ENCODE measurements around the gene LRRC8C.

LRRC8C gene

DNA sequence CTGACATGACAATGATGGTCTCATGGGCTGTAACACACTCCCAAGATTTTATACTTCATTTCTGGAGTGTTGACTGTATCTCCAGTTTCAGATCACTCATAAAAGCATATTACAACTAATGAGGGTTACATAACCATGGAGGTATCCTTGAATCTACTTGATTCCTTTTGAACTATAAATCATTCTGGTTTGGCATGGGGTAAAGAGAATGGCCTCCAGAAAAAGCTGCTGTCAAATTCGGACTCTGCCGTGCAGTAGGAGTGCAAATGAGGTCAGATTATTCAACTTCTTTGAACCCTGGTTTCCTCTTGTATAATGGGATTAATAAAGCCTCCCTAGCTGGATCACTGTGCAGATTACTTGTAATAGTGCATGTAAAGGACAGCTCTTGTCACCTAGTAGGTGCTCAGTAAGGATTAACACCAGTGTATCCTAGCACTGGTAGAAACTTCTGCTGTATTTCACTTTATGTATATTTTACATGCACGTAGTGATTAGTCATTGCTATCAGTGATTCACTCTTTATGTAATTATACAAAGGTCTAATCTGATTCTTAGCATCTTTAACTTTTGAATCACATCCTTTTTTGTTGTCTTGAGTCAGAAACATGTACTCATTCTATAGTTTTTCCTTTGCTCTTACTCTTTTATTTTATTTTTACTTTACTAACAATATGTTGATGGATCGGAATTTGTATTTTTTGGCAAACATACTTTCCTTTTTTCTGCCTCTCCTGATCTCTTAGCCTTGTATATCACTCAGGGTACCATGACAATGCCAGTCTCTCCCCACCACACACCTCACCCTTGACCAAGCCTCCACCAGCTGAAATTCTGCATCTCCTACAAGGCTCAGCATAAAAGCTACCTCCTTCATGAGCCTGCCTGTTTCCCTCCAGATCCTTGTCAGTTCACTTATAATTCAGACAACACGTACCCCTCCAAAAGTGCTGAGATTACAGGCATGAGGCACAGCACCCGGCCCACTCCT is 3.2 kb downstream of the LRRC8C start:
- no peak overlapping the region for H3K18ac ChIP-seq (ENCODE audit: low read length)
- H2BK120ac ChIP-seq (ENCODE audit: low read depth, low read length), result no peak overlapping the region
- H3K4ac ChIP-seq (ENCODE audit: low read length), result no peak overlapping the region
- H3K4me1 ChIP-seq (ENCODE audit: control insufficient read depth in 2 of 2, insufficient read depth in 1 of 2, low read depth in 1 of 2, low read length in 2 of 2), result peaks cover 8% of the 10 kb centered on the region in 2 donors
- H4K8ac ChIP-seq (ENCODE audit: low read depth, low read length), result no peak overlapping the region
- H3K4me3 ChIP-seq (ENCODE audit: low read length in 2 of 2), result no peak overlapping the region
- no peak overlapping the region for H3K9ac ChIP-seq (ENCODE audit: low read depth, low read length, poor library complexity)
- H2AFZ ChIP-seq (ENCODE audit: low read length), result no peak overlapping the region
- no peak overlapping the region for H3K4me2 ChIP-seq (ENCODE audit: insufficient read depth, low read length, poor library complexity, severe bottlenecking)
- no peaks in the 10 kb centered on the region for H3K9me3 ChIP-seq (replicated peaks in 1 of 2; ENCODE audit: control insufficient read depth in 2 of 2, insufficient read depth in 1 of 2, low read depth in 1 of 2, low read length in 2 of 2)
- no peak overlapping the region for H3K27ac ChIP-seq (replicated peaks; ENCODE audit: low read length)
- no peak overlapping the region for H2BK5ac ChIP-seq (ENCODE audit: low read length)
- H4K91ac ChIP-seq (ENCODE audit: low read depth, low read length, poor library complexity), result no peak overlapping the region
- no peak overlapping the region for H2AK5ac ChIP-seq (ENCODE audit: low read depth, low read length)
- H3K14ac ChIP-seq (ENCODE audit: low read length), result no peak overlapping the region
- H2BK15ac ChIP-seq (ENCODE audit: low read length), result no peak overlapping the region
- no peak for DNase-seq (ENCODE audit: low spot score)
- H2BK12ac ChIP-seq (ENCODE audit: low read length), result no peak overlapping the region
- no peaks in the 10 kb centered on the region for H3K79me1 ChIP-seq (ENCODE audit: low read depth, low read length)
- H3K27me3 ChIP-seq (ENCODE audit: control insufficient read depth in 3 of 3, insufficient read depth in 3 of 3, low read depth in 1 of 3, low read length in 3 of 3), result peaks cover 0 to 22% (median 8%) of the 10 kb centered on the region in 3 experiments
- WGBS, 2 donors (ENCODE audit: extremely low coverage in 2 of 2, insufficient read length in 2 of 2, insufficient replicate concordance in 1 of 2), result no CpG with 5 or more reads among the region's 6 CpGs
- no peak overlapping the region for H3K23ac ChIP-seq (ENCODE audit: low read depth, low read length, poor library complexity)
- no peaks in the 10 kb centered on the region for H3K36me3 ChIP-seq (replicated peaks in 1 of 2; ENCODE audit: control insufficient read depth in 2 of 2, insufficient read depth in 2 of 2, low read length in 2 of 2)

DNA sequence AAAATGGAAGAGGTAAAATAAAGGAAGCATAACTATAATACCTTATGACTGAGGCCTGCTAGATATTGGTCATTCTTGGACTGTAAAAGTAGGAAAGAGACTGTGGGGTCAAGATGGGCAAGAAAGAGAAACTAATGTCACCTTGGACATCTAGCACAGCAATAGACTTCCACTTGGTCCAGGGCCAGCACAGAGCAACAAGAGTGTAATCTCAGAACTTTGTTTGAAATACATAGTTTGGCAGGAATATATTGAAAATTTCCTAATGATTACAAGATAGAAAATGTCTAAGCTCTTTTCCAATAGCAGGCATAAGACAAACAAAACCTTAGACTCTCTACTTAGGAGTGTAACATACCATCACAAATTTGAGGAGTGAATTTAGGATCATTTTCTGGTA is 4.6 kb downstream of the LRRC8C start:
- no peak overlapping the region for H3K14ac ChIP-seq (ENCODE audit: low read length)
- no peak overlapping the region for H3K4ac ChIP-seq (ENCODE audit: low read length)
- H2BK5ac ChIP-seq (ENCODE audit: low read length), result no peak overlapping the region
- no peak overlapping the region for H3K4me3 ChIP-seq (ENCODE audit: low read length in 2 of 2)
- no peak overlapping the region for H2AFZ ChIP-seq (ENCODE audit: low read length)
- no peak overlapping the region for H2BK120ac ChIP-seq (ENCODE audit: low read depth, low read length)
- H2AK5ac ChIP-seq (ENCODE audit: low read depth, low read length), result no peak overlapping the region
- H2BK12ac ChIP-seq (ENCODE audit: low read length), result no peak overlapping the region
- peaks cover 3 to 4% of the 10 kb centered on the region in 2 donors for H3K4me1 ChIP-seq (ENCODE audit: control insufficient read depth in 2 of 2, insufficient read depth in 1 of 2, low read depth in 1 of 2, low read length in 2 of 2)
- H4K8ac ChIP-seq (ENCODE audit: low read depth, low read length), result no peak overlapping the region
- no peaks in the 10 kb centered on the region for H3K9me3 ChIP-seq (replicated peaks in 1 of 2; ENCODE audit: control insufficient read depth in 2 of 2, insufficient read depth in 1 of 2, low read depth in 1 of 2, low read length in 2 of 2)
- no peaks in the 10 kb centered on the region for H3K79me1 ChIP-seq (ENCODE audit: low read depth, low read length)
- no peak overlapping the region for H3K9ac ChIP-seq (ENCODE audit: low read depth, low read length, poor library complexity)
- no peak overlapping the region for H3K23ac ChIP-seq (ENCODE audit: low read depth, low read length, poor library complexity)
- H3K27ac ChIP-seq (replicated peaks; ENCODE audit: low read length), result no peak overlapping the region
- no peak overlapping the region for H3K18ac ChIP-seq (ENCODE audit: low read length)
- H3K27me3 ChIP-seq (ENCODE audit: control insufficient read depth in 3 of 3, insufficient read depth in 3 of 3, low read depth in 1 of 3, low read length in 3 of 3), result peaks cover 0 to 10% (median 8%) of the 10 kb centered on the region in 3 experiments
- no peaks in the 10 kb centered on the region for H3K36me3 ChIP-seq (replicated peaks in 1 of 2; ENCODE audit: control insufficient read depth in 2 of 2, insufficient read depth in 2 of 2, low read length in 2 of 2)
- no peak overlapping the region for H4K91ac ChIP-seq (ENCODE audit: low read depth, low read length, poor library complexity)
- no peak overlapping the region for H2BK15ac ChIP-seq (ENCODE audit: low read length)
- DNase-seq (ENCODE audit: low spot score), result no peak
- H3K4me2 ChIP-seq (ENCODE audit: insufficient read depth, low read length, poor library complexity, severe bottlenecking), result no peak overlapping the region

DNA sequence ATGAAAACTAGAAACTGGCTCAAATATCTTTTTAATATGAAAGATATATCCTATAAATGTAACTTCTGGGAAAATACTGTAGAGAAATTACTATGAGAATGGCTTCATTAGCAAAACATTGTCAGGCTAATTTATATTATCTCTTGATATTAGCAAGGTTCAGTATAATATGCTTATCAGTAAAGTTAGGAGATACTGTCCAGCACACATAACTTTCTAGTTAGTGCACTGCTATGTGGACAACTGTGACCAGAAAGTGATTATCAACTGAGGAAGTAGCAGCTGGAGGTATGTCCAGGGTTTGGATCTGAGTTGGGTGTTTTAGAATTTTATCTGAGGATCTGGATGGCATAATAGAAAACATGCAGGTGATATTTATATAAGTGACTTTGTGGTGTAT is 7.5 kb downstream of the LRRC8C start:
- Histone ChIP-seq H2BK12ac (ENCODE audit: low read length) (no peak overlapping the region), H2BK15ac (ENCODE audit: low read length) (no peak overlapping the region), H3K4ac (ENCODE audit: low read length) (no peak overlapping the region), H2BK5ac (ENCODE audit: low read length) (no peak overlapping the region), H2BK120ac (ENCODE audit: low read depth, low read length) (no peak overlapping the region), H3K27me3 (ENCODE audit: control insufficient read depth in 3 of 3, insufficient read depth in 3 of 3, low read depth in 1 of 3, low read length in 3 of 3) (no peaks in the 10 kb centered on the region), H3K36me3 (replicated peaks in 1 of 2; ENCODE audit: control insufficient read depth in 2 of 2, insufficient read depth in 2 of 2, low read length in 2 of 2) (no peaks in the 10 kb centered on the region), H3K9me3 (replicated peaks in 1 of 2; ENCODE audit: control insufficient read depth in 2 of 2, insufficient read depth in 1 of 2, low read depth in 1 of 2, low read length in 2 of 2) (no peaks in the 10 kb centered on the region), H3K4me3 (ENCODE audit: low read length in 2 of 2) (no peak overlapping the region), H3K27ac (replicated peaks; ENCODE audit: low read length) (no peak overlapping the region), H4K91ac (ENCODE audit: low read depth, low read length, poor library complexity) (no peak overlapping the region), H3K4me2 (ENCODE audit: insufficient read depth, low read length, poor library complexity, severe bottlenecking) (no peak overlapping the region), H3K18ac (ENCODE audit: low read length) (no peak overlapping the region), H3K9ac (ENCODE audit: low read depth, low read length, poor library complexity) (no peak overlapping the region), H3K79me1 (ENCODE audit: low read depth, low read length) (peaks cover 3% of the 10 kb centered on the region), H3K14ac (ENCODE audit: low read length) (no peak overlapping the region), H2AFZ (ENCODE audit: low read length) (no peak overlapping the region), H4K8ac (ENCODE audit: low read depth, low read length) (no peak overlapping the region), H2AK5ac (ENCODE audit: low read depth, low read length) (no peak overlapping the region), H3K23ac (ENCODE audit: low read depth, low read length, poor library complexity) (no peak overlapping the region), H3K4me1 (ENCODE audit: control insufficient read depth in 2 of 2, insufficient read depth in 1 of 2, low read depth in 1 of 2, low read length in 2 of 2) (no peaks in the 10 kb centered on the region)
- DNase-seq (ENCODE audit: low spot score), result no peak

DNA sequence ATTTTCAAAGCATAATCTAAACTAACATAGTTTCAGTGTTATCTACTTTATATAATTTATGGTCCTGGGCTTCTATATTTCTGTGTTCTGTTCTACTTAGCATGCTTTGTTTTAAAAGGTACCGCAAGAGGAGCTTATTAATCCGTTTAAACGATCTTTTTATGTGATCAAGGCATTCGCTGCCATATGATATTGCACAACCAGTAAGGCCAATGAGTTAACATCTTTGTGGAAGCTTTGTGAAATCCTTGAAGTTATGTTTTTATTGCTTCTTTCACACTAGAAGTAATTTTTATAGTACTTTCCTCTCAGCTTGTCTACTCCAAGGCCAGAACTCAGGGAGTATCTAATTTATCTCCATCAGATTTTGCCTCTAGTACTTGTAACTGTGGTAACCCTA is 8.9 kb downstream of the LRRC8C start:
- Histone ChIP-seq H3K79me1 (ENCODE audit: low read depth, low read length) (peaks cover 3% of the 10 kb centered on the region), H3K18ac (ENCODE audit: low read length) (no peak overlapping the region), H2AK5ac (ENCODE audit: low read depth, low read length) (no peak overlapping the region), H2BK5ac (ENCODE audit: low read length) (no peak overlapping the region), H4K91ac (ENCODE audit: low read depth, low read length, poor library complexity) (no peak overlapping the region), H3K4me1 (ENCODE audit: control insufficient read depth in 2 of 2, insufficient read depth in 1 of 2, low read depth in 1 of 2, low read length in 2 of 2) (no peaks in the 10 kb centered on the region), H2BK120ac (ENCODE audit: low read depth, low read length) (no peak overlapping the region), H4K8ac (ENCODE audit: low read depth, low read length) (no peak overlapping the region), H3K27ac (replicated peaks; ENCODE audit: low read length) (no peak overlapping the region), H3K14ac (ENCODE audit: low read length) (no peak overlapping the region), H3K9me3 (replicated peaks in 1 of 2; ENCODE audit: control insufficient read depth in 2 of 2, insufficient read depth in 1 of 2, low read depth in 1 of 2, low read length in 2 of 2) (peaks cover 0 to 4% of the 10 kb centered on the region in 2 donors), H3K36me3 (replicated peaks in 1 of 2; ENCODE audit: control insufficient read depth in 2 of 2, insufficient read depth in 2 of 2, low read length in 2 of 2) (no peaks in the 10 kb centered on the region), H3K9ac (ENCODE audit: low read depth, low read length, poor library complexity) (no peak overlapping the region), H3K4ac (ENCODE audit: low read length) (no peak overlapping the region), H2BK12ac (ENCODE audit: low read length) (no peak overlapping the region), H3K23ac (ENCODE audit: low read depth, low read length, poor library complexity) (no peak overlapping the region), H3K4me2 (ENCODE audit: insufficient read depth, low read length, poor library complexity, severe bottlenecking) (no peak overlapping the region), H2BK15ac (ENCODE audit: low read length) (no peak overlapping the region), H2AFZ (ENCODE audit: low read length) (no peak overlapping the region), H3K4me3 (ENCODE audit: low read length in 2 of 2) (no peak overlapping the region), H3K27me3 (ENCODE audit: control insufficient read depth in 3 of 3, insufficient read depth in 3 of 3, low read depth in 1 of 3, low read length in 3 of 3) (no peaks in the 10 kb centered on the region)
- DNase-seq (ENCODE audit: low spot score), result no peak
- WGBS, 2 donors (ENCODE audit: extremely low coverage in 2 of 2, insufficient read length in 2 of 2, insufficient replicate concordance in 1 of 2), result no CpG with 5 or more reads among the region's 4 CpGs

All from neuronal stem cell (in vitro differentiated cells).